ENCODE data around the gene KPNA6.
"Not testable (repeated sequence)": the region's sequence is repeated elsewhere in the genome, so short reads cannot be mapped to it uniquely, and the experiment has no call there.

Gene KPNA6

DNA sequence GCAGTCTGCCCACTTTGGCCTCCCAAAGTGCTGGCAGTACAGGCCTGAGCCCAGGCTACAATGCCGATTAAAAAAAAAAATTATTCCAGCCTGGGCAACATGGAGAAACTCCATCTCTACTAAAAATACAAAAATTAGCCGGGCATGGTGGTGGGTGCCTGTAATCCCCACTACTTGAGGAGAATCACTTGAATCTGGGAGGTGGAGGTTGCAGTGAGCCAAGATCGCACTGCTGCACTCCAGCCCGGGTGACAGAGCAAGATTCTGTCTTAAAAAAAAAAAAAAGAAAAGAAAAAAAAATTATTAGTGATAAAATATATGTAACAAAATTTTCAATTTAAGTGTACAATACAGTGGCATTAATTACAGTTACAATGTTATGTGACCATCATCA, 35.4 kb downstream of the KPNA6 start:
- not testable (repeated sequence) for DNase-seq

DNA sequence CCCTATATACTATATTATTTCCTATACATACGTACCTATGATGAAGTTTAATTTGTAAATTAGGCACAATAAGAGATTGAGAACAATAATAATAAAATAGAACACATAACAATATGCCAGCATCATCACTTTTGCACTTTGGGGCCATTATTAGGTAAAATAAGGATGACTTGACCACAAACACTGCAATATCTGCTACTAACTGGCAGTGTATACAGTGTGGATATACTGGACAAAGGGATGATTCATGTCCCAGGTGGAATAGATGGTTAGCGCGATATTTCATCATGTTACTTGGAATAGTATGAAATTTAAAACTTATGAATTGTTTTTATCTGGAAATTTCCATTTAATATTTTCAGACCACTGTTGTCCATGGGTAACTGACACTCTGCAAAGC, 36.2 kb downstream of the KPNA6 start:
- DNase-seq = no peak

DNA sequence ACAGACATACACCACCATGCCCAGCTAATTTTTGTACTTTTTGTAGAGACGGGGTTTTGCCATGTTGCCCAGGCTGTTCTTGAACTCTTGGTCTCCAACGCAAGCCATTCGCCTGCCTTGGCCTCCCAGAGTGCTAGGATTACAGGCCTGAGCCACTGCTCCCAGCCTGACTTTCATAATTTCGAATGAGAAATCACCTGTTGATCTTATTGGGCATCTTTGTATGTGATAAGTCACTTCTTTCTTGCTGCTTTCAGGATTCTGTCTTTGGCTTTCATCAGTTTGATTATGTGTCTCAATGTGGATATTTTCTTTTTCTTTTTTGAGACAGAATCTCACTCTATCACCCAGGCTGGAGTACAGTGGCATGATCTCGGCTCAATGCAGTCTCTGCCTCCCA, 39.9 kb downstream of the KPNA6 start:
- not testable (repeated sequence) for DNase-seq

DNA sequence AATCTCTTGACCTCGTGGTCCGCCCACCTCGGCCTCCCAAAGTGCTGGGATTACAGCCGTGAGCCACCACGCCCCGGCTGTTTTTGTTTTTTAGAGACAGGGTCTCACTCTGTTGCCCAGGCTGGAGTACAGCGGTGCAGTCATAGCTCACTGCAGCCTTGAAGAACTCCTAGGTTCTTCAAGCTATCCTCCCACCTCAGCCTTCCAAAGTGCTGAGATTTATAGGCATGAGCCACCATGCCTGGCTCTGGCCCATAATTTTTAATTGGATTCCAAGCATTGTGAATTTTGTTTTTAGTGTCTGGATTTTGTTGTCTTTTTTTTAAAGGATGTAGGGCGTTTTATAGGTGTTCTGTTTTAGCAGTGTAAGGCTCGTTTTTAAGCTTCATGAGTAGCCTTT, 43.0 kb downstream of the KPNA6 start:
- no peak for DNase-seq

DNA sequence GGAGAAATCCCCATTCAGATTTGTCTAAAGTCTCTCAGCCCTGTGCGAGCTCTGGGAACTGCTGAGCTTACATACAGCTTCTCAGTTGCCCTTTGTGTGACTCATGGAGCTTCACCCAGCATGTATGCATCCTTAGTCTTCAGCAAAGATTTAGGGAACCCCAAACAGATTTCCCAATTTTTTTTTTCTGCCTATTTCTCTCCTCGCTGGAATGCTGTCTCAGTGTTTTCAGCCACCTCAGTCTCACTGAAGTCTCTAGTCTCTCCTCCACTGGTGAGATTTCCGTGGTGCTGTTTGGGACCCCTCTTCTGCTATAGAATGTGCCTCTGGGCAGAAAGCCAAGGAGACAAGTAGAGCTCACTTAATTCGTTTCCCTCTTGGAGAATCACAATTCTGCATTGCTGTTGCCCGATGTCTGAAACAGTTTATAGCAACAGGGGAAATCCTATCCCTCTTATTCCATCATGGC, 43.5 kb downstream of the KPNA6 start:
- peak; percentile 55 for DNase-seq

DNA sequence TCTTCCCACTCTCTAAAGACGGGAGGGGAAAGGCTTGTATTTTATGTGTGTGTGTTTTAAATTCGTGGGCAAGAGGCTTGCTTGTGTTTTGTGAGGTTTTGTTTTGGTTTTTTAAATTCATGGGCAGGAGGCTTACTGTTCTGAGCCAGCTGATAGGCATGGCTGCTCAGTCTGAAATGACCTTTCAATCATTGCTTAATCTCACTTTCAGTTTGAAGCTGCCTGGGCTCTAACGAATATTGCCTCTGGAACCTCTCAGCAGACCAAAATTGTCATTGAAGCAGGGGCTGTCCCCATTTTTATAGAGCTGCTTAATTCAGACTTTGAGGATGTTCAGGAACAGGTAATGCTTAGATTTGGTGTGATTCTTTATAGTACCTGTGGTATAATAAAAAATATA, 51.3 kb downstream of the KPNA6 start:
- DNase-seq = no peak

DNA sequence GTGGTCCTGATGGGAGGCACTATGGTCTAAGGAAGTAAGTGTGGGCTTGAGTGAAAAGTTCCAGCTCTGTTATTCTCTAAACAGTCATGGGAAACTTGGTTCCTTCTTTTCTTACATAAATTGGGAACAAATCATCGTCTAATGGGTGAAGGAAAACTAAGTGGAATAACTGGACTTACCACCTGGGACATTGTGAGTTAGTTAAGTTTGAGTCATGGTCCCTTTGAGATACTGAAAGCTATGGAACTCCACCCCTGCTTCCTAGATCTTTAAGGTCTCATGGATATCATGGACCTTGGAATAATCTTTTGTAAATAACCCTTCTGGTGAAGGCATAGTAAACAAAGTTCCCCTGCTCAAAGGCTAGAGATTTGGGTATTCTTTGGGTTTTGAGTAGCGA, 55.5 kb downstream of the KPNA6 start:
- DNase-seq = no peak

DNA sequence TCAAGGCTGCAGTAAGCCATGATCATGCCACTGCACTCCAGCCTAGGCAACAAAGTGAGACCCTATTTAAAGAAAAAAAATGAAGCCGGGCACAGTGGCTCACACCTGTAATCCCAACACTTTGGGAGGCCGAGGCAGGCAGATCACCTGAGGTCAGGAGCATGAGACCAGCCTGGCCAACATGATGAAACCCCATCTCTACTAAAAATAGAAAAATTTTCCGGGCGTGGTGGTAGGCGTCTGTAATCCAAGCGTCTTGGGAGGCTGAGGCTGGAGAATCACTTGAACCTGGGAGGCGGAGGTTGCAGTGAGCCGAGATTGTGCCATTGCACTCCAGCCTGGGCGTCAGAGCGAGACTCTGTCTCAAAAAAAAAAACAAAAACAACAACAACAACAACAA, 57.8 kb downstream of the KPNA6 start:
- not testable (repeated sequence) for DNase-seq

DNA sequence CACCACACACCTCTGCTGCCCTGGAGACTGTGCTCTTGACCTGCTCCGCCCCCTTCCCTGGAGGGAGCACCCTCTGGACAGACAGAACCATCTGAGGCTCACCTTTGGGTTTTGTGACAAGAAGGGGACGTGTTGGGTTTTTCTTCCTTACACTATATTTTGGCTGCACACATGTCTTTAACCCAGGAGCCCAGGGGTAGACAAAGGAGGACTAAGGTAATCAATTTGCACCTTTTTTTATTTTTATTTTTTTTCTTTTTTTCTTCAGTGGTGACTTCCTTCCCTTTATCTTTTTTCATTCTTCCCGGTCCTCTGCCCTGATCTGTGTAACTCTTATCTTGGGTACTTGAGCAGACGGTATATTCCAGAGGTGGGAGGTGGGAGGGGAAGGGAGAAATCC, 63.1 kb downstream of the KPNA6 start:
- DNase-seq = no peak

DNA sequence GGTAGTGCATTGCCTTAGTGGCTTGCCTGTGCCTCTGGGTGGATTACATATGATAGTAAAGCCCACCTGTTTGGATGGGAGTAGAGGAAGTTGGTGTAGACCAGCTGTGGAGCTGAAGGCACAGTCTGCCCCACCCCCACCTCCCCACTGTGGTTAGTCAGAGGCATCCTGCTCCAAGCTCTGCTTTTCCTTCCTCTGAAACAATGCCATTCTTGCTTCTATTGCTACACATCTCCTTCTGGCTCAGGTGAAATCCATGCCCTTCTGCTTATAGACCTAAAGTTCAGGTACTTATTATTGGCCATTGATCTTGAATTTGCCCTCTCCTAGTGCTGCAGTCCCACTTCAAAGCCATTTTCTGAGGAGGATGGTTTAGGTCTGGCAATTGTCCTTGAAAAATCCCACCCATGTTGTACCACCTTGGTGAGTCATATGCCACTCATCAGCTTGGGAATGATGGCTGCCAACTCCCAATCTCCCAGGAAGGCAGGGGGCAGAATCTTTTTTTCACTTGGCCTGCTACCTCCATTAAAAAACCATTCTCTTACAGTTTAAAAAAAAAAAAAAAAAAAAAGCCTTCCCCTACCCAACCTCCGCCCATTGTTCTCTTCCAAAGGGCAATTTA, 64.9 kb downstream of the KPNA6 start:
- no peak for DNase-seq

DNA sequence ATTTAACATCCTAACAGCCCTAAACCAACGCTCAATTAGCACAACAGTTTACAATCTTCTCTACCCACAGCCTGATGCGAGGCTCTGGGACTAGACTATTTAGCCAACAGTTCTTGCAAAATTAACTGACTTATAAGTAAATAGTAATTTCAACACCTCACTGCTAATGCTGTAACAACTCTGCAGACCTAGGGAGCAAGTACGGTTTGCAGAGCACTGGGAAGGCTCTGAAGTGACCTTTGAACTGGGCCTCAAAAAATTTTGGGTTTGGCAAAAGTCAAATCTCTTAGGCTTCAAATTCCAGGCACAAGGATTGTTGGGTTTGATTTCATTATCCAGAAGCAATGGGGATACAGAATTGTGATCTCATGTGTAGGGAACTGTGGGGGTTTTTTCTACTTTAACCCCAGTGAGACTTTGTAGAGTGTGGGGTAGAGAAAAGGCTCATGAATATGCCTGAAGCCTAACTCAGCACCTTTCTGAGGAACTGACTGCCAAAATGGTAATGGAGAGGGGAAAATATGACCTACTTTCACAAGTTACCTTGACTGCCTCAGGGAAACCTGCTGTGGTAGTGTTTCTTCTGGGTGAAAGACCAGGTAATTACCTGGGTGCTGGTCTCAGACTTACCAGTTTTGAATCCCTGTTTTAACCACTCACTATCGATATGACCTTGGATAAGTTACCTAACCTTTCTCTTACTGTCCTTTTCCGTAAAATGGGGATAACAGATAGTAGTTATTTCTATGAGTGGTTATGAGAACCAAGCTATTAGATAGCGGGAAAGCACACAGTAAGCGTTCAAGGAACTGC, 70.7 kb downstream of the KPNA6 start:
- no peak for DNase-seq

DNA sequence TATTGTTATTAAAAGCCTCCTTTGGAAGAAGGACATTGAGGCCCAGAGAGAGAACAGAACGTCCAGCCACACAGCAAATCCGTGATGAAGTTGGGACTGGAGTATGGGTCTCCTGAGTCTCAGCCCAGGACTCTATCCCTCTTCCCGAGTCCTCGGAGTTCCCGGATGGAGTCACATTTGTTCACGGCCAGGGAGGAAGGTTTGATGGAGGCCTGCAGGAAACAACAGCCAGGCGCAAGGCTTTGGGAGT, 71.3 kb downstream of the KPNA6 start:
- DNase-seq = no peak

DNA sequence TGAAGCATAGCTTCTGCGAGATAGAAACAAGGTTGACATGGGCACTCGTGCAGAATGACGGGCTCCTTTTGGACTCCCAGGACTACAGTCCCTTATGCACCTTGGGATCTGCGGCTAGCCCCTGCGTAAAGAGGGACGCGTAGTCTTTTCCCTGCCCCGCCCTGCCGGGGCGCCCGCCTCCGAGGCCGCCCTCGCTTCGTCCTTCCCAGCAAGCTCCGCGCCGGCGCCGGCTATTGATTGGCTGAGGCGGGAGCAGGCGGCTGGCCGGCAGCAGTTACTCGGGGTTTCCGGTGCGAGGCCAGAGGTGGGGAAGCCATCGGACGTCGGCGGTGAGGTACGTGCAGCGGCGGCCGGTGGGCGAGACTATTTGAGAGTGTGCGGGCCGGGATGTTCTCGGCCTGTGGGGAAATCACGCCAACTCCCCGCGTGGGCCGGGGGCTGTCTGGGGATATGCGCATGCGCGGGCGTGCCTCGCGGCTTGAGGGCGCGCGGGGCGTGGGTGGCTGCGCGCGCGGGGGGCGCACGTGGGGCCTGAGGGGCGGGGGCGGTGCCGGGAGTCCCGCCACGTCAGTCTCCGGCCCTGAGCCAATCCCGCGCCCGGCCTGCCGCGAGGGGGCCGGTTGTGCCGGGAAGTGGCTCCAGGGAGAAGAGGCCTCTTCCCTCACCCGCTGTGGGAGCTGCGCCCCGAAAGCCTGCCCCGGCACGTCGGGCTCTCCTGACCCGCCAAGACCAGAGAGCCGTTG, 71.8 kb downstream of the KPNA6 start, which contains the start of gene TXLNA:
TSS of gene TXLNA (plus strand) at position 233 of the 743 bp plus-strand sequence. CDS start 671 bp downstream, outside the sequence.
- peak; percentile 94 for DNase-seq

DNA sequence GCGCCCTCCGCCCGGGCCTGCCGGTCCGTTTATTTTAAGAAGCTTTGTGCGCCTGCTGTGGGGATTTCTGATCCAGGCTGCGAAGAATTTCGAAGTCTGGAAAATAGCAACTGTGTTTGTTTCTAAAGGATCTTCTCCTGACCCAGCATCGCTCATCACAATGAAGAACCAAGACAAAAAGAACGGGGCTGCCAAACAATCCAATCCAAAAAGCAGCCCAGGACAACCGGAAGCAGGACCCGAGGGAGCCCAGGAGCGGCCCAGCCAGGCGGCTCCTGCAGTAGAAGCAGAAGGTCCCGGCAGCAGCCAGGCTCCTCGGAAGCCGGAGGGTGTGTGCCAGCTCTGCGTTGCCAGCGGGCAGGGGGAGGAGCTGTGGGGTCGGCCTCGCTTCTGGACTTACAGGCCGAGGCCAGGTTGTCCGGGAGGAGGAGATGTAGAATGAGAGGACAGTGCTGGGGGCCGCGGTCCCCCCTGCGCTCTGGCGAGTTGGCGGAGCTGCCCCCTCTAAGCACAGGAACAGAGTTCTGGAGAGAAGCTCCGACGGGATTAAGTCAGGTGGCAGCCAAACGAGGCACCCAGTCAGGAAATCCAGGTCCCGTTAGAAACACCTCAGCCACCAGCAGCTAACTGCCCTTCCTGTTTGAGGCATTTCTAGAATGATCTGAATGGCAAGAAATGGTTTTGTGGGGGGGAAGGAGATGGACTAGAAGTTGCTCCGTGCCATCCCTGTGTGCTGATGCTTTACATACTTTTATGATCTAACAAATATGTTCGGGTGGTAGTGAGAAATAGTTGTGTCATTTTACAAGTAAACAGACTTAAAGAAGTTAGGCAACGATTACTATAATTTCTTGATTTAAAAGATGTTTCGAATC, 72.6 kb downstream of the KPNA6 start:
- peak; percentile 44 for DNase-seq

DNA sequence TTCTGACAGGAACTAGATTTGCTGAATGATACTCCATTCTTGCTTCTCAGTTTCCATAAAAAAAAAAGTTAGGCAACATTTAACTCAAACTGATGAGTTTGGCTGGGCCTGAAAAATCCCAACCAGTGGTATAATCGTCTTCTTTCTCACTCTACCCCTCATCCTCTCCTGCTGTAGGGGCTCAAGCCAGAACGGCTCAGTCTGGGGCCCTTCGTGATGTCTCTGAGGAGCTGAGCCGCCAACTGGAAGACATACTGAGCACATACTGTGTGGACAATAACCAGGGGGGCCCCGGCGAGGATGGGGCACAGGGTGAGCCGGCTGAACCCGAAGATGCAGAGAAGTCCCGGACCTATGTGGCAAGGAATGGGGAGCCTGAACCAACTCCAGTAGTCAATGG, 73.2 kb downstream of the KPNA6 start:
- no peak for DNase-seq

DNA sequence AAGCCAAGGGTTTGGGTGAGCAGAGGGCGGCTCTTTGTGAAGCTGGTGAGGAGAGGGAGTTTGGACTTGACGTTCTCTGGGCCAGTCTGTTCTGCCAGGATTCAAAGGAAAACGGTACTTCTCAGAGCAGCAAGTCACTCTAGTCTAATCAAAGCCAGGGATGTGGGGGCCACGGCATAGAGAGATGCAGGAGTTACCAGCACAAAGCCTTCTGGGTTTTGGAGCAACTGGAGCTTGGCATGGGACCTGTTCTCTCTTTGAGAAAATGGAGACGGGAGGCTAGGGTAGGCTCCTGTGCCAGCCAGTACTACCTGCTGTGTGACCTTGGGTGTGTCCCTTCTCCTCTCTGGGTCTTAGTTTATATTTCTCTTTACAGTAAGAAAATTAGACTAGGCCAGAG, 73.7 kb downstream of the KPNA6 start:
- no peak for DNase-seq

DNA sequence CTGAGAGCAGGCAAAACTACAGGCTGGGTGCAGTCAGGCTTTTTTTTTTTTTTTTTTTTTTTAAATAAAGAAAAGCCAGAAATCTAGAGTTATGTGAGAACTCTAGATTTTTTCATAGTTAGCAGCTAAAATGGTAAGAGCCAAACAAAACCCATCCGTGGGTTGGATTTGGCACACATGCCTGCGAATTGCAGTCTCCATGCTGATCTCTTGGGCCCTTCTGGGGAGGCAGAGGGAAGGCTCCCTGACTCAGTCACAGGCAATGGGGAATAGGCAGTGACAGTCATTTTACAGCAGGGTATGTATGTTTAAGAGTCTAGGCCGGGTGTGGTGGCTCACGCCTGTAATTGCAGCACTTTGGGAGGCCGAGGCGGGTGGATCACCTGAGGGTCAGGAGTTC, 74.2 kb downstream of the KPNA6 start:
- no peak for DNase-seq

DNA sequence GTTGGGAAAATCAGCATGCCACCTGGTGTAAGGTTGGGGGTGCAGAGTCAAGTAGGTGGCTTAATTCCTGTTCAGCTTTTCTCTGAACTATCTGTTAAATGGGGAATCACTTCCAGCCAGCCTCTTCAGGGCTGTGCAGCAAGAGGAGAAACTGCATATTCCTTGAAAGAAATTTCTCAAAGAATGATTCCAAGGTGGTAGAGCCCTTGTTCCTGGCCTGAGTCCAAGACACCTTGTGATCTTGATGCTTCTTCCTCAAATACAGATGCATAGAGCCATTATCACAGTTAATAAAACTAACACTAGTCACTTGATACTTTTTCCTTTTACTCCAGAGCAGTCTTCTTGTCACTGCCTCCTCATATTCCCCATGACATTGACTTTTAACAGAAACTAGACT, 76.8 kb downstream of the KPNA6 start:
- DNase-seq = no peak

DNA sequence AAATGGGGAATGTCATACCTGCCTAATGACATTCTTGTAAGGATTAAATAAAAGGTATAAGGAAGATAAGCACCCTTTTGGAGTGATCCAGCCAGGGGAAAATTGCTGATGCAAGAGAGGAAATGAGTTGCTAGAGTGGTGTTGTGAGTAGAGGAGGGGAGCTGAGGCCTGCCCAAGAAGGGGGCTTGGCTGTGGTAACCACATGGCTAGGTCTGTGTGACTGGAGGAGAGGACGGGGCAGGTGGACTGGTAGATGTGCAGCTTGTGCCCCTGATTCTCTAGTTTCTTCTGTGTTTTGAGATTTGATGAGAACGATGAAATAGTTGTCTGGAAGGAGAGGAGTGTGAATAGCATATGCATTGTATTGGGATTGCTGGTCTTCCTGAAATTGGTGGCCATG, 78.2 kb downstream of the KPNA6 start:
- DNase-seq = no peak

DNA sequence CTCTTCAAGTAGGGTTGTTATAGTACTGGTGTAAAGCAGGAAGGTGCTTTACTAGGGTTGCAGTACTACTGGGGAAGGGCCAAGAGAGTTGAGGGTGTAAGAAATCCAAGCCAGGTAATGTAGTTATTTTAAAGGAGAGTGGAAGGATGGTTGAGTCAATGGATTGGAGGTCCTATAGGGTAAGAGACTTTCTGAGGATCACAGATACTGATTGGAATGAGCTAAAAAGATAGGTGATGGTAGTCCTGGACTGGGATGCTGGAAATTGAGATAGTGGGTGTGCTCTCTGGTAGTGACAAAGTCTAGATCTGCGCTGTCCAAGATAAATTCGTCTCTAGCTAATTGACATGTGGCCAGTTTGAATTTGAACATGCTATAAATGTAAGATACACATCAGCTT, 78.6 kb downstream of the KPNA6 start:
- no peak for DNase-seq

DNA sequence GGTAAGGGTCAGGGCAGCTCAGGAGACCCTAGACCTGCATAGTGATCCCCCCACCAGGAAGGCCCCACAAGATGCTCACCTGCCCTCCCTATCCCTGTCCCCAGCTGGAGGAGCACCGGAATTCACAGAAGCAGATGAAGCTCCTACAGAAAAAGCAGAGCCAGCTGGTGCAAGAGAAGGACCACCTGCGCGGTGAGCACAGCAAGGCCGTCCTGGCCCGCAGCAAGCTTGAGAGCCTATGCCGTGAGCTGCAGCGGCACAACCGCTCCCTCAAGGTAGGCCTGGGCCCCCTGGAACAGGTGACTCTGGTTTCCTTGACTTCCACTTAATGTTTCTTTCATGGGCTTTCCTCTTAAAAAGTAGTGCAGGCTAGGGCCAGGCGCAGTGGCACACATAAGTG, 80.0 kb downstream of the KPNA6 start:
- DNase-seq = no peak

DNA sequence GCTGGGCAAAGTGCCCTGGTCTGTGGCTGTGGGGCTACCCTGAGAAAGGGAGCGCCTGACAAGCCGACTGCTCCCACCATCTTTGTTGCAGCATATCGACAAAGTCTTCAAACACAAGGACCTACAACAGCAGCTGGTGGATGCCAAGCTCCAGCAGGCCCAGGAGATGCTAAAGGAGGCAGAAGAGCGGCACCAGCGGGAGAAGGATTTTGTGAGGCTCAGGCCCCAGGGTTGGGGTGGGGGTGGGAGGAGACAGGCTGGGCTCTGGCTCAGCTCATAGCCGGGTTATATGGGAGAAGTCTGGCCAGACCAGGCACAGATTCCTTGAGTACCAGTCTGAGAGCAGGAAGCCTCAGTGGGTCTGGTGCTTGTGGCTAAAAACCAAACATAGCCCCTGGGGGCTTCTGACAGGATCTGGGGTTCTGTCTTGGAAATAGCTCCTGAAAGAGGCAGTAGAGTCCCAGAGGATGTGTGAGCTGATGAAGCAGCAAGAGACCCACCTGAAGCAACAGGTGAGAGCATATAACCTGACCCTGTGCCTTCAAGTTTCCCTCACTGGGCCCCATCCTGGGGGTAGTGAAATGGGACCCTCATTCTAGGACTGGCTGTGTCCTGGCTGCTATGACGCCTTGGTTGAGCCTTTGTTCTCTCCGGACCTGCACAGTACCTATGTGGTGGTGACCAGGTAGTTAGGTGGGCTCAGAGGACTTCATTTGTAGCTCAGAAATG, 84.5 kb downstream of the KPNA6 start:
- no peak for DNase-seq

Data from DMS79 treated with DMSO at 0.1 percent for 48 hours (cell line).